ENCODE results near the gene TIMP2. TPM values are rescaled to one million over a fixed set of nuclear protein-coding genes. Genes with fewer than 3 reads are reported as not detected.
A peak's percentile ranks its signal among the peaks of the same experiment; 100 is the strongest.
"Not testable (repeated sequence)": the region's sequence is repeated elsewhere in the genome, so short reads cannot be mapped to it uniquely, and the experiment has no call there.

Gene TIMP2
- total RNA-seq, 1 donor from 2014 or later: 42.1 TPM

GRCh38 chr17:78933025-78933958, 8.1 kb upstream of the TIMP2 start:
- DNase-seq (ENCODE audit: low read depth): peak; percentile 97

GRCh38 chr17:78929908-78930775, 5.0 kb upstream of the TIMP2 start:
- no peak for DNase-seq (ENCODE audit: low read depth)

GRCh38 chr17:78925662-78926555, 722 bp upstream of the TIMP2 start:
- no peak for DNase-seq (ENCODE audit: low read depth)

- DNase-seq (ENCODE audit: low read depth): no peak
These were observed 571 bp downstream of the TIMP2 start for GRCh38 chr17:78924481-78925151.

GRCh38 chr17:78923660-78924453, 1.3 kb downstream of the TIMP2 start:
- DNase-seq (ENCODE audit: low read depth): peak; percentile 46

- no peak for DNase-seq (ENCODE audit: low read depth)
These were observed 2.2 kb downstream of the TIMP2 start for GRCh38 chr17:78922816-78923498.

- no peak for DNase-seq (ENCODE audit: low read depth)
These were observed 3.7 kb downstream of the TIMP2 start for GRCh38 chr17:78921437-78921971.

GRCh38 chr17:78920528-78920927, 4.7 kb downstream of the TIMP2 start:
- DNase-seq (ENCODE audit: low read depth): peak; percentile 79

- no peak for DNase-seq (ENCODE audit: low read depth)
These were observed 5.2 kb downstream of the TIMP2 start for GRCh38 chr17:78919861-78920450.

- no peak for DNase-seq (ENCODE audit: low read depth)
These were observed 6.2 kb downstream of the TIMP2 start for GRCh38 chr17:78918979-78919378.

GRCh38 chr17:78917451-78918275, 7.5 kb downstream of the TIMP2 start:
- DNase-seq (ENCODE audit: low read depth): no peak

- DNase-seq (ENCODE audit: low read depth): peak; percentile 64
These were observed 9.1 kb downstream of the TIMP2 start for GRCh38 chr17:78915872-78916632.

- no peak for DNase-seq (ENCODE audit: low read depth)
These were observed 12.1 kb downstream of the TIMP2 start for GRCh38 chr17:78913115-78913514.

GRCh38 chr17:78912082-78912481, 13.1 kb downstream of the TIMP2 start:
- DNase-seq (ENCODE audit: low read depth): no peak

- not testable (repeated sequence) for DNase-seq (ENCODE audit: low read depth)
These were observed 13.6 kb downstream of the TIMP2 start for GRCh38 chr17:78911543-78911942.

GRCh38 chr17:78910497-78911284, 14.5 kb downstream of the TIMP2 start:
- no peak for DNase-seq (ENCODE audit: low read depth)
